Fibroblast of lung (primary cell): ENCODE measurements around the gene PPP3R1. TPM values are rescaled to one million over a fixed set of nuclear protein-coding genes. Genes with fewer than 3 reads are reported as not detected.

Experiments used
- DNase-seq, 2 donors: peaks; one replicate each; pipeline versions ENCODE4 v3.0.0 to v3.0.0-alpha.2; 2010; ENCODE audit warnings: low read depth in 2 of 2
- H2AFZ ChIP-seq: 2 replicates; pipeline ENCODE4 v1.5.1; 2012; ENCODE audit warnings: low read length, control low read depth, inconsistent platforms
- H3K27ac ChIP-seq: 2 replicates; pipeline ENCODE4 v1.5.1; 2011; ENCODE audit warnings: low read length, control low read depth; ENCODE audit not compliant: insufficient read depth
- H3K27me3 ChIP-seq: 2 replicates; pipeline ENCODE4 v1.5.1; 2011; ENCODE audit warnings: mild to moderate bottlenecking, low read length; ENCODE audit not compliant: control insufficient read depth, insufficient read depth
- H3K36me3 ChIP-seq: 2 replicates; pipeline ENCODE4 v1.5.1; 2011; ENCODE audit warnings: low read length; ENCODE audit not compliant: control insufficient read depth, insufficient read depth
- H3K4me1 ChIP-seq: 2 replicates; pipeline ENCODE4 v1.5.1; 2011; ENCODE audit warnings: low read length; ENCODE audit not compliant: control insufficient read depth, insufficient read depth; ENCODE audit errors: extremely low read depth
- H3K4me2 ChIP-seq: 2 replicates; pipeline ENCODE4 v1.5.1; 2011; ENCODE audit warnings: low read length, control low read depth; ENCODE audit not compliant: insufficient read depth; ENCODE audit errors: extremely low read depth
- H3K4me3 ChIP-seq, 4 experiments: fragments of 200-600 bp in 1 of 4; sonication (generic) in 1 of 4; replicated peaks in 1 of 4; 2 replicates each; pipeline ENCODE4 v1.5.1; 2011 to 2016; ENCODE audit warnings: low read length in 4 of 4, low read depth in 3 of 4, mild to moderate bottlenecking in 3 of 4, control low read depth in 2 of 4, inconsistent platforms in 1 of 4, mixed read lengths in 1 of 4; ENCODE audit not compliant: insufficient read depth in 1 of 4; ENCODE audit errors: control extremely low read depth in 1 of 4
- H3K79me2 ChIP-seq: 2 replicates; pipeline ENCODE4 v1.5.1; 2012; ENCODE audit warnings: mild to moderate bottlenecking, low read length, inconsistent platforms; ENCODE audit not compliant: control insufficient read depth, insufficient read depth
- H3K9ac ChIP-seq: 2 replicates; pipeline ENCODE4 v1.5.1; 2011; ENCODE audit warnings: mild to moderate bottlenecking, low read length, control low read depth; ENCODE audit not compliant: insufficient read depth
- H3K9me3 ChIP-seq: 2 replicates; pipeline ENCODE4 v1.5.1; 2012; ENCODE audit warnings: low read depth, low read length; ENCODE audit not compliant: control insufficient read depth, insufficient read depth
- H4K20me1 ChIP-seq: 2 replicates; pipeline ENCODE4 v1.5.1; 2011; ENCODE audit warnings: low read length; ENCODE audit not compliant: control insufficient read depth, insufficient read depth; ENCODE audit errors: extremely low read depth
- EZH2 ChIP-seq: IDR thresholded peaks from 2 replicates; pipeline ENCODE4 v1.5.1; 2012; ENCODE audit warnings: low read length, control low read depth, mild to moderate bottlenecking; ENCODE audit errors: missing control alignments
- polyA plus RNA-seq, 2 donors: library from polyadenylated mRNA; depleted of rRNA in 1 of 2; stranded (reverse) in 1 of 2; unstranded in 1 of 2; fragments of >200 nt; gene quantifications; 2 replicates each; pipeline ENCODE4 v1.2.1, GENCODE V29; 2011 to 2012; ENCODE audit warnings: missing spikeins in 1 of 2
- total RNA-seq: library from RNA; depleted of rRNA; stranded (reverse); fragments of >200 nt; gene quantifications from 2 replicates; pipeline ENCODE4 v1.2.1, GENCODE V29; 2014
- TF ChIP-seq, protein P1 (sequence below), 2 donors: IDR thresholded peaks in 1 of 2; conservative IDR thresholded peaks in 1 of 2; 1 replicate in 1 of 2; 2 replicates in 1 of 2; pipeline ENCODE4 v1.5.1; 2011 to 2012; ENCODE audit warnings: low read length in 2 of 2, control low read depth in 1 of 2, inconsistent platforms in 1 of 2, low read depth in 1 of 2, mild to moderate bottlenecking in 1 of 2

PPP3R1 gene
- total and polyA plus RNA-seq, 2 donors (not counting 1 experiment from before 2014, with no cell fraction given) = 22.8 to 51.3 TPM

DNA sequence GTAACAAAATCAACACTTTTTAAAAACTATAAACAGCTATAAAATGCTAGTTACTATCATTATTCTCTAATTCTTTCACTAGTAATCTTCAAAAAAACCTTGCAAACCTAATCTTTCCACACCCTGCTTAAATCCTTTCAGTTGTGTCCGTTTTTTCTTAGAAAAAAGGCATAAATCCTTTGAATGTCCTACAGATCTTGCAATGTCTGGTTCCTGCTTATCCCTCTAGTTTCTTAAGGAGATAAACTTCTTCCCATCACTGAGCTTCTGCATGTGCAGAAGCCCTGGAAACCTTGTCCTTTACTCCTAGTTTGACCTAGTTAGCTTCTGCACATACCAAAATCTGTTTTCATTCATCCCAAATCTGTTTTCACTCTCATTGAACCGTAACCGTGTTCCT lies 95.9 kb downstream of the PPP3R1 start:
- no peaks in the 10 kb centered on the region for H3K9me3 ChIP-seq
- no peaks in the 10 kb centered on the region for H3K36me3 ChIP-seq
- H3K4me1 ChIP-seq = no peaks in the 10 kb centered on the region
- no peak for DNase-seq
- peaks cover 34% of the 10 kb centered on the region for H3K79me2 ChIP-seq
- H3K4me2 ChIP-seq = peak overlapping the region; percentile 88
- H3K9ac ChIP-seq = peak overlapping the region; percentile 79
- H3K4me3 ChIP-seq = peak overlapping the region; percentile 64 to 97 (median 78)
- no peaks in the 10 kb centered on the region for H3K27me3 ChIP-seq
- peak overlapping the region; percentile 87 for H2AFZ ChIP-seq
- H3K27ac ChIP-seq = peak overlapping the region; percentile 90
- no peaks in the 10 kb centered on the region for H4K20me1 ChIP-seq
- no peak for TF ChIP-seq EZH2
- TF ChIP-seq, protein P1, sequence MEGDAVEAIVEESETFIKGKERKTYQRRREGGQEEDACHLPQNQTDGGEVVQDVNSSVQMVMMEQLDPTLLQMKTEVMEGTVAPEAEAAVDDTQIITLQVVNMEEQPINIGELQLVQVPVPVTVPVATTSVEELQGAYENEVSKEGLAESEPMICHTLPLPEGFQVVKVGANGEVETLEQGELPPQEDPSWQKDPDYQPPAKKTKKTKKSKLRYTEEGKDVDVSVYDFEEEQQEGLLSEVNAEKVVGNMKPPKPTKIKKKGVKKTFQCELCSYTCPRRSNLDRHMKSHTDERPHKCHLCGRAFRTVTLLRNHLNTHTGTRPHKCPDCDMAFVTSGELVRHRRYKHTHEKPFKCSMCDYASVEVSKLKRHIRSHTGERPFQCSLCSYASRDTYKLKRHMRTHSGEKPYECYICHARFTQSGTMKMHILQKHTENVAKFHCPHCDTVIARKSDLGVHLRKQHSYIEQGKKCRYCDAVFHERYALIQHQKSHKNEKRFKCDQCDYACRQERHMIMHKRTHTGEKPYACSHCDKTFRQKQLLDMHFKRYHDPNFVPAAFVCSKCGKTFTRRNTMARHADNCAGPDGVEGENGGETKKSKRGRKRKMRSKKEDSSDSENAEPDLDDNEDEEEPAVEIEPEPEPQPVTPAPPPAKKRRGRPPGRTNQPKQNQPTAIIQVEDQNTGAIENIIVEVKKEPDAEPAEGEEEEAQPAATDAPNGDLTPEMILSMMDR (conservative IDR thresholded peaks at IDR 0.05 in 1 of 2, IDR thresholded peaks at IDR 0.05 in 1 of 2; ENCODE audit: low read depth in 1 of 2, low read length in 2 of 2) = no peak

DNA sequence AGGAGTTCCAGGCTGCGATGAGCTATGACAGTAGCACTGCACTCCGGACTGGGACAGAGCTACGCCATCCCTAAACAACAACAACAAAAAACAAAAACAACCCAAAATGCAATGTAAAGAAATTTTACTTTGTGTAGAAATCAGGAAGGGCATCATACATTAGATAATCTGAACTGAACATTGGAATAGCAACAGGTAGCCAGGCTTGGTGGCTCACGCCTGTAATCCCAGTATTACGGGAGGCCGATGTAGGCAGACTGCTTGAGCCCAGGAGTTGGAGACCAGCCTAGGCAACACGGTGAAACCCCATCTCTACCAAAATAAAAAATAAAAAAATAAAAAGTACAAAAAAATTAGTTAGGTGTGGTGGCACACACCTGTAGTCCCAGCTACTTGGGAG lies 96.7 kb downstream of the PPP3R1 start:
- Histone ChIP-seq H3K36me3 (no peaks in the 10 kb centered on the region), H3K9me3 (no peaks in the 10 kb centered on the region), H4K20me1 (no peaks in the 10 kb centered on the region), H2AFZ (no peak overlapping the region), H3K9ac (no peak overlapping the region), H3K4me2 (no peak overlapping the region), H3K79me2 (peaks cover 34% of the 10 kb centered on the region), H3K4me3 (no peak overlapping the region), H3K4me1 (peaks cover 2% of the 10 kb centered on the region), H3K27me3 (no peaks in the 10 kb centered on the region), H3K27ac (no peak overlapping the region)
- no peak for TF ChIP-seq EZH2
- TF ChIP-seq, protein P1 (conservative IDR thresholded peaks at IDR 0.05 in 1 of 2, IDR thresholded peaks at IDR 0.05 in 1 of 2; ENCODE audit: low read depth in 1 of 2, low read length in 2 of 2) = no peak
- DNase-seq = no peak

- Histone ChIP-seq H3K4me2 (no peak overlapping the region), H3K9me3 (no peaks in the 10 kb centered on the region), H3K27me3 (no peaks in the 10 kb centered on the region), H3K27ac (no peak overlapping the region), H3K4me1 (peaks cover 2% of the 10 kb centered on the region), H3K36me3 (no peaks in the 10 kb centered on the region), H3K9ac (no peak overlapping the region), H4K20me1 (no peaks in the 10 kb centered on the region), H3K4me3 (no peak overlapping the region), H2AFZ (no peak overlapping the region), H3K79me2 (peaks cover 16% of the 10 kb centered on the region)
- DNase-seq = no peak
- TF ChIP-seq, protein P1 (conservative IDR thresholded peaks at IDR 0.05 in 1 of 2, IDR thresholded peaks at IDR 0.05 in 1 of 2; ENCODE audit: low read depth in 1 of 2, low read length in 2 of 2) = no peak
- no peak for TF ChIP-seq EZH2
Observed at GRCh38 chr2:68152681-68153347, 99.5 kb downstream of the PPP3R1 start.
